ENCODE data around the gene ACTN2.

ACTN2 gene

GRCh38 chr1:236742421-236743160, 56.3 kb downstream of the ACTN2 start:
- H2AFZ ChIP-seq (ENCODE audit: low read length) = no peak overlapping the region
- no peak overlapping the region for H2BK120ac ChIP-seq (ENCODE audit: low read depth, low read length)
- no peaks in the 10 kb centered on the region for H3K4me1 ChIP-seq (ENCODE audit: control insufficient read depth in 2 of 2, insufficient read depth in 1 of 2, low read depth in 1 of 2, low read length in 2 of 2)
- no peak overlapping the region for H3K23ac ChIP-seq (ENCODE audit: low read depth, low read length, poor library complexity)
- no peak overlapping the region for H2AK5ac ChIP-seq (ENCODE audit: low read depth, low read length)
- H3K36me3 ChIP-seq (replicated peaks in 1 of 2; ENCODE audit: control insufficient read depth in 2 of 2, insufficient read depth in 2 of 2, low read length in 2 of 2) = no peaks in the 10 kb centered on the region
- H3K27ac ChIP-seq (replicated peaks; ENCODE audit: low read length) = no peak overlapping the region
- WGBS, 2 donors (ENCODE audit: extremely low coverage in 2 of 2, insufficient read length in 2 of 2, insufficient replicate concordance in 1 of 2) = no CpG with 5 or more reads among the region's 10 CpGs
- H3K4me2 ChIP-seq (ENCODE audit: insufficient read depth, low read length, poor library complexity, severe bottlenecking) = no peak overlapping the region
- no peak overlapping the region for H3K14ac ChIP-seq (ENCODE audit: low read length)
- H3K79me1 ChIP-seq (ENCODE audit: low read depth, low read length) = no peaks in the 10 kb centered on the region
- H3K9me3 ChIP-seq (replicated peaks in 1 of 2; ENCODE audit: control insufficient read depth in 2 of 2, insufficient read depth in 1 of 2, low read depth in 1 of 2, low read length in 2 of 2) = no peaks in the 10 kb centered on the region
- H2BK5ac ChIP-seq (ENCODE audit: low read length) = no peak overlapping the region
- no peak overlapping the region for H2BK15ac ChIP-seq (ENCODE audit: low read length)
- H3K4ac ChIP-seq (ENCODE audit: low read length) = no peak overlapping the region
- no peak overlapping the region for H3K9ac ChIP-seq (ENCODE audit: low read depth, low read length, poor library complexity)
- no peak overlapping the region for H2BK12ac ChIP-seq (ENCODE audit: low read length)
- no peak overlapping the region for H4K8ac ChIP-seq (ENCODE audit: low read depth, low read length)
- DNase-seq (ENCODE audit: low spot score) = no peak
- no peak overlapping the region for H4K91ac ChIP-seq (ENCODE audit: low read depth, low read length, poor library complexity)
- H3K4me3 ChIP-seq (ENCODE audit: low read length in 2 of 2) = no peak overlapping the region
- no peaks in the 10 kb centered on the region for H3K27me3 ChIP-seq (ENCODE audit: control insufficient read depth in 3 of 3, insufficient read depth in 3 of 3, low read depth in 1 of 3, low read length in 3 of 3)
- H3K18ac ChIP-seq (ENCODE audit: low read length) = no peak overlapping the region

GRCh38 chr1:236744533-236744932, 58.2 kb downstream of the ACTN2 start:
- Histone ChIP-seq H3K4ac (ENCODE audit: low read length) (no peak overlapping the region), H3K36me3 (replicated peaks in 1 of 2; ENCODE audit: control insufficient read depth in 2 of 2, insufficient read depth in 2 of 2, low read length in 2 of 2) (no peaks in the 10 kb centered on the region), H2BK5ac (ENCODE audit: low read length) (no peak overlapping the region), H3K79me1 (ENCODE audit: low read depth, low read length) (no peaks in the 10 kb centered on the region), H2AFZ (ENCODE audit: low read length) (no peak overlapping the region), H3K9me3 (replicated peaks in 1 of 2; ENCODE audit: control insufficient read depth in 2 of 2, insufficient read depth in 1 of 2, low read depth in 1 of 2, low read length in 2 of 2) (no peaks in the 10 kb centered on the region), H2BK120ac (ENCODE audit: low read depth, low read length) (no peak overlapping the region), H2BK12ac (ENCODE audit: low read length) (peak overlapping the region; percentile 48), H4K91ac (ENCODE audit: low read depth, low read length, poor library complexity) (no peak overlapping the region), H3K4me1 (ENCODE audit: control insufficient read depth in 2 of 2, insufficient read depth in 1 of 2, low read depth in 1 of 2, low read length in 2 of 2) (no peaks in the 10 kb centered on the region), H3K4me3 (ENCODE audit: low read length in 2 of 2) (no peak overlapping the region), H3K9ac (ENCODE audit: low read depth, low read length, poor library complexity) (no peak overlapping the region), H3K14ac (ENCODE audit: low read length) (no peak overlapping the region), H3K18ac (ENCODE audit: low read length) (peak overlapping the region; percentile 59), H4K8ac (ENCODE audit: low read depth, low read length) (peak overlapping the region; percentile 25), H3K23ac (ENCODE audit: low read depth, low read length, poor library complexity) (peak overlapping the region; percentile 77), H2BK15ac (ENCODE audit: low read length) (no peak overlapping the region), H3K27me3 (ENCODE audit: control insufficient read depth in 3 of 3, insufficient read depth in 3 of 3, low read depth in 1 of 3, low read length in 3 of 3) (no peaks in the 10 kb centered on the region), H2AK5ac (ENCODE audit: low read depth, low read length) (peak overlapping the region; percentile 22), H3K4me2 (ENCODE audit: insufficient read depth, low read length, poor library complexity, severe bottlenecking) (no peak overlapping the region), H3K27ac (replicated peaks; ENCODE audit: low read length) (no peak overlapping the region)
- no CpG with 5 or more reads among the region's 22 CpGs for WGBS, 2 donors (ENCODE audit: extremely low coverage in 2 of 2, insufficient read length in 2 of 2, insufficient replicate concordance in 1 of 2)
- no peak for DNase-seq (ENCODE audit: low spot score)

GRCh38 chr1:236746785-236747184, 60.5 kb downstream of the ACTN2 start:
- Histone ChIP-seq H3K18ac (ENCODE audit: low read length) (no peak overlapping the region), H3K14ac (ENCODE audit: low read length) (no peak overlapping the region), H2BK15ac (ENCODE audit: low read length) (no peak overlapping the region), H3K4me3 (ENCODE audit: low read length in 2 of 2) (no peak overlapping the region), H4K8ac (ENCODE audit: low read depth, low read length) (no peak overlapping the region), H2BK5ac (ENCODE audit: low read length) (no peak overlapping the region), H2BK12ac (ENCODE audit: low read length) (no peak overlapping the region), H3K23ac (ENCODE audit: low read depth, low read length, poor library complexity) (no peak overlapping the region), H3K27ac (replicated peaks; ENCODE audit: low read length) (no peak overlapping the region), H3K27me3 (ENCODE audit: control insufficient read depth in 3 of 3, insufficient read depth in 3 of 3, low read depth in 1 of 3, low read length in 3 of 3) (no peaks in the 10 kb centered on the region), H3K9me3 (replicated peaks in 1 of 2; ENCODE audit: control insufficient read depth in 2 of 2, insufficient read depth in 1 of 2, low read depth in 1 of 2, low read length in 2 of 2) (no peaks in the 10 kb centered on the region), H4K91ac (ENCODE audit: low read depth, low read length, poor library complexity) (no peak overlapping the region), H2BK120ac (ENCODE audit: low read depth, low read length) (no peak overlapping the region), H3K79me1 (ENCODE audit: low read depth, low read length) (no peaks in the 10 kb centered on the region), H3K9ac (ENCODE audit: low read depth, low read length, poor library complexity) (no peak overlapping the region), H3K4me1 (ENCODE audit: control insufficient read depth in 2 of 2, insufficient read depth in 1 of 2, low read depth in 1 of 2, low read length in 2 of 2) (no peaks in the 10 kb centered on the region), H2AFZ (ENCODE audit: low read length) (no peak overlapping the region), H3K4me2 (ENCODE audit: insufficient read depth, low read length, poor library complexity, severe bottlenecking) (no peak overlapping the region), H3K36me3 (replicated peaks in 1 of 2; ENCODE audit: control insufficient read depth in 2 of 2, insufficient read depth in 2 of 2, low read length in 2 of 2) (no peaks in the 10 kb centered on the region), H2AK5ac (ENCODE audit: low read depth, low read length) (no peak overlapping the region), H3K4ac (ENCODE audit: low read length) (no peak overlapping the region)
- WGBS, 2 donors (ENCODE audit: extremely low coverage in 2 of 2, insufficient read length in 2 of 2, insufficient replicate concordance in 1 of 2) = no CpG with 5 or more reads among the region's 5 CpGs
- no peak for DNase-seq (ENCODE audit: low spot score)

- no peak overlapping the region for H3K4me3 ChIP-seq (ENCODE audit: low read length in 2 of 2)
- H3K36me3 ChIP-seq (replicated peaks in 1 of 2; ENCODE audit: control insufficient read depth in 2 of 2, insufficient read depth in 2 of 2, low read length in 2 of 2) = no peaks in the 10 kb centered on the region
- no peak overlapping the region for H2BK15ac ChIP-seq (ENCODE audit: low read length)
- no peak overlapping the region for H2BK12ac ChIP-seq (ENCODE audit: low read length)
- no peaks in the 10 kb centered on the region for H3K79me1 ChIP-seq (ENCODE audit: low read depth, low read length)
- no CpG with 5 or more reads among the region's 6 CpGs for WGBS, 2 donors (ENCODE audit: extremely low coverage in 2 of 2, insufficient read length in 2 of 2, insufficient replicate concordance in 1 of 2)
- no peak overlapping the region for H4K91ac ChIP-seq (ENCODE audit: low read depth, low read length, poor library complexity)
- H3K14ac ChIP-seq (ENCODE audit: low read length) = no peak overlapping the region
- no peak overlapping the region for H3K4ac ChIP-seq (ENCODE audit: low read length)
- no peak overlapping the region for H4K8ac ChIP-seq (ENCODE audit: low read depth, low read length)
- H3K18ac ChIP-seq (ENCODE audit: low read length) = no peak overlapping the region
- H2AFZ ChIP-seq (ENCODE audit: low read length) = no peak overlapping the region
- H2BK120ac ChIP-seq (ENCODE audit: low read depth, low read length) = no peak overlapping the region
- no peaks in the 10 kb centered on the region for H3K4me1 ChIP-seq (ENCODE audit: control insufficient read depth in 2 of 2, insufficient read depth in 1 of 2, low read depth in 1 of 2, low read length in 2 of 2)
- no peaks in the 10 kb centered on the region for H3K27me3 ChIP-seq (ENCODE audit: control insufficient read depth in 3 of 3, insufficient read depth in 3 of 3, low read depth in 1 of 3, low read length in 3 of 3)
- H2AK5ac ChIP-seq (ENCODE audit: low read depth, low read length) = no peak overlapping the region
- H2BK5ac ChIP-seq (ENCODE audit: low read length) = no peak overlapping the region
- H3K4me2 ChIP-seq (ENCODE audit: insufficient read depth, low read length, poor library complexity, severe bottlenecking) = no peak overlapping the region
- no peaks in the 10 kb centered on the region for H3K9me3 ChIP-seq (replicated peaks in 1 of 2; ENCODE audit: control insufficient read depth in 2 of 2, insufficient read depth in 1 of 2, low read depth in 1 of 2, low read length in 2 of 2)
- H3K23ac ChIP-seq (ENCODE audit: low read depth, low read length, poor library complexity) = no peak overlapping the region
- no peak for DNase-seq (ENCODE audit: low spot score)
- H3K9ac ChIP-seq (ENCODE audit: low read depth, low read length, poor library complexity) = no peak overlapping the region
- no peak overlapping the region for H3K27ac ChIP-seq (replicated peaks; ENCODE audit: low read length)
Observed at GRCh38 chr1:236747311-236747985, 61.1 kb downstream of the ACTN2 start.
